HCT116 (cell line): ENCODE results near the gene LRRC4C. TPM values are rescaled to one million over a fixed set of nuclear protein-coding genes. Genes with fewer than 3 reads are reported as not detected.

Experiments used
- ATAC-seq: fragments of 200-7000 bp; cut with Tn5 transposase; 2 replicates; pipeline ENCODE4 v1.9.1; 2020; ENCODE audit warnings: mild to moderate bottlenecking, moderate library complexity
- BruUV-seq: library from RNA; stranded (reverse); fragments of 400-500 nt; replicated peaks from 2 replicates; lab custom pipeline; 2021; lab: Mats Ljungman, UMichigan
- CTCF ChIA-PET: fragments of 300-600 bp; sonication (Branson Sonifier 250); formaldehyde crosslinking; loops from one replicate; lab custom pipeline; 2021; ENCODE audit warnings: antibody characterized with exemption; lab: Charles Lee
- POLR2A ChIA-PET: fragments of 300-600, 350-600 bp; sonication (Branson Sonifier 250); formaldehyde crosslinking; loops from one replicate; lab custom pipeline; 2021; ENCODE audit warnings: antibody characterized with exemption; lab: Charles Lee
- RAD21 ChIA-PET, 2 experiments: fragments of 300-600 bp; sonication (Branson Sonifier 250); formaldehyde crosslinking; loops; one replicate each; lab custom pipeline; 2023; ENCODE audit warnings: low total read pairs in 2 of 2; ENCODE audit not compliant: uncharacterized antibody in 2 of 2, unreplicated experiment in 2 of 2, low non-redundant PET in 1 of 2; lab: Charles Lee
- DNase-seq: peaks from one replicate; pipeline ENCODE4 v3.0.0-alpha.2; 2010; ENCODE audit warnings: low read depth, low spot score
- H2AFZ ChIP-seq: fragments of 200-600 bp; shearing (Covaris generic), sonication (generic); 2 replicates; pipeline ENCODE4 v1.6.1; 2017; ENCODE audit warnings: low read depth, mixed run types, mixed read lengths, antibody characterized with exemption, low read length; ENCODE audit not compliant: poor library complexity, severe bottlenecking
- H3K27ac ChIP-seq: 2 replicates; pipeline ENCODE4 v1.5.1; 2012; ENCODE audit warnings: low read depth, low read length
- H3K27me3 ChIP-seq: fragments of 200-600 bp; sonication (generic); 2 replicates; pipeline ENCODE4 v1.6.1; 2016; ENCODE audit warnings: mixed run types, low read length, mixed read lengths; ENCODE audit not compliant: insufficient read depth
- H3K36me3 ChIP-seq, 2 experiments: fragments of 200-500 bp in 1 of 2; fragments of 200-600 bp in 1 of 2; sonication (Bioruptor generic) in 1 of 2; sonication (generic) in 1 of 2; 2 replicates each; pipeline versions ENCODE4 v1.5.1 to v1.6.1; 2014 to 2016; ENCODE audit warnings: low read length in 2 of 2, inconsistent platforms in 1 of 2, mixed read lengths in 1 of 2, mixed run types in 1 of 2; ENCODE audit not compliant: insufficient read depth in 2 of 2, control insufficient read depth in 1 of 2
- H3K4me1 ChIP-seq, 2 experiments: fragments of 200-600 bp in 1 of 2; sonication (generic) in 1 of 2; 2 replicates each; pipeline versions ENCODE4 v1.5.1 to v1.6.1; 2012 to 2017; ENCODE audit warnings: low read length in 2 of 2, inconsistent platforms in 1 of 2, mild to moderate bottlenecking in 1 of 2, mixed read lengths in 1 of 2, mixed run types in 1 of 2, moderate library complexity in 1 of 2; ENCODE audit not compliant: insufficient read depth in 2 of 2, control insufficient read depth in 1 of 2
- H3K4me2 ChIP-seq: fragments of 200-600 bp; sonication (generic); 2 replicates; pipeline ENCODE4 v1.6.1; 2017; ENCODE audit warnings: mixed run types, low read length, mixed read lengths
- H3K4me3 ChIP-seq, 2 experiments: fragments of 200-600 bp in 1 of 2; sonication (generic) in 1 of 2; replicated peaks in 1 of 2; 2 replicates each; pipeline ENCODE4 v1.5.1; 2011 to 2016; ENCODE audit warnings: low read length in 2 of 2, control low read depth in 1 of 2, low read depth in 1 of 2, mild to moderate bottlenecking in 1 of 2, mixed read lengths in 1 of 2, mixed run types in 1 of 2
- H3K79me2 ChIP-seq: fragments of 200-600 bp; sonication (generic); 2 replicates; pipeline ENCODE4 v1.6.1; 2017; ENCODE audit warnings: mild to moderate bottlenecking, mixed run types, low read length, moderate library complexity, mixed read lengths; ENCODE audit not compliant: insufficient read depth
- H3K9ac ChIP-seq: fragments of 200-600 bp; sonication (generic); 2 replicates; pipeline ENCODE4 v1.6.1; 2016; ENCODE audit warnings: low read length, mixed read lengths
- H3K9me2 ChIP-seq: fragments of 200-600 bp; sonication (generic), shearing (Covaris generic); 2 replicates; pipeline ENCODE4 v1.6.1; 2017; ENCODE audit warnings: mixed run types, mild to moderate bottlenecking, moderate library complexity; ENCODE audit not compliant: insufficient read depth
- H3K9me3 ChIP-seq, 2 experiments: fragments of 200-500 bp in 1 of 2; fragments of 200-600 bp in 1 of 2; sonication (Bioruptor generic) in 1 of 2; sonication (generic) in 1 of 2; 2 replicates each; pipeline ENCODE4 v1.6.1; 2014 to 2017; ENCODE audit warnings: low read length in 2 of 2, mixed read lengths in 2 of 2, inconsistent platforms in 1 of 2, low read depth in 1 of 2, mild to moderate bottlenecking in 1 of 2, mixed run types in 1 of 2, moderate library complexity in 1 of 2; ENCODE audit not compliant: control insufficient read depth in 1 of 2, insufficient read depth in 1 of 2
- H4K20me1 ChIP-seq: fragments of 200-600 bp; sonication (generic), shearing (Covaris generic); 2 replicates; pipeline ENCODE4 v1.6.1; 2017; ENCODE audit warnings: mixed run types, mild to moderate bottlenecking, moderate library complexity; ENCODE audit not compliant: insufficient read depth
- EGR1 ChIP-seq: IDR thresholded peaks from 2 replicates; pipeline ENCODE4 v1.6.1; 2012; ENCODE audit warnings: low read depth
- JUND ChIP-seq: IDR thresholded peaks from 2 replicates; pipeline ENCODE4 v1.6.1; 2012
- POLR2A ChIP-seq: IDR thresholded peaks from 2 replicates; pipeline ENCODE4 v1.7.0; 2011; ENCODE audit warnings: borderline replicate concordance; ENCODE audit not compliant: insufficient read depth, insufficient read length; ENCODE audit errors: extremely low read depth
- SRF ChIP-seq: IDR thresholded peaks from 2 replicates; pipeline ENCODE4 v1.6.1; 2012; ENCODE audit warnings: low read depth
- TCF7L2 ChIP-seq: IDR thresholded peaks from 2 replicates; pipeline ENCODE4 v1.7.0; 2011; ENCODE audit warnings: borderline replicate concordance, inconsistent platforms; ENCODE audit not compliant: insufficient read depth, insufficient read length; ENCODE audit errors: extremely low read depth
- YY1 ChIP-seq: IDR thresholded peaks from 2 replicates; pipeline ENCODE4 v1.6.1; 2011; ENCODE audit warnings: low read length, low read depth, moderate library complexity, mild to moderate bottlenecking; ENCODE audit not compliant: insufficient replicate concordance; ENCODE audit errors: extremely low read depth
- ZNF274 ChIP-seq: fragments of 200-500 bp; sonication (Bioruptor generic); IDR thresholded peaks from 2 replicates; pipeline ENCODE4 v1.6.1; 2014; ENCODE audit warnings: mild to moderate bottlenecking, low read depth, low read length, inconsistent platforms
- intact Hi-C: fragments of 100-400 bp; cut with micrococcal nuclease; formaldehyde crosslinking; loops from 2 replicates; pipeline ENCODE4 v1.10.0; 2022
- total RNA-seq: library from RNA; stranded (reverse); gene quantifications from one replicate; pipeline ENCODE4 v1.2.1, GENCODE V29; 2021; ENCODE audit not compliant: unreplicated experiment
- TF ChIP-seq, protein P1 (sequence below): IDR thresholded peaks from 2 replicates; pipeline ENCODE4 v1.6.1; 2012; ENCODE audit warnings: low read depth
- TF ChIP-seq, protein P2 (sequence below): IDR thresholded peaks from 2 replicates; pipeline ENCODE4 v1.6.1; 2012
- TF ChIP-seq, protein P3 (sequence below), 3 experiments: fragments of 200-600 bp in 1 of 3; sonication (generic) in 1 of 3; IDR thresholded peaks in 2 of 3; conservative IDR thresholded peaks in 1 of 3; 2 replicates each; pipeline ENCODE4 v1.5.1; 2012 to 2017; ENCODE audit warnings: low read depth in 2 of 3, low read length in 2 of 3, antibody characterized with exemption in 1 of 3, borderline replicate concordance in 1 of 3, control low read depth in 1 of 3, mild to moderate bottlenecking in 1 of 3, mixed read lengths in 1 of 3, mixed run types in 1 of 3, moderate library complexity in 1 of 3; ENCODE audit not compliant: insufficient read depth in 1 of 3

The LRRC4C gene
- total RNA-seq, 1 experiment from 2014 or later = not detected

DNA sequence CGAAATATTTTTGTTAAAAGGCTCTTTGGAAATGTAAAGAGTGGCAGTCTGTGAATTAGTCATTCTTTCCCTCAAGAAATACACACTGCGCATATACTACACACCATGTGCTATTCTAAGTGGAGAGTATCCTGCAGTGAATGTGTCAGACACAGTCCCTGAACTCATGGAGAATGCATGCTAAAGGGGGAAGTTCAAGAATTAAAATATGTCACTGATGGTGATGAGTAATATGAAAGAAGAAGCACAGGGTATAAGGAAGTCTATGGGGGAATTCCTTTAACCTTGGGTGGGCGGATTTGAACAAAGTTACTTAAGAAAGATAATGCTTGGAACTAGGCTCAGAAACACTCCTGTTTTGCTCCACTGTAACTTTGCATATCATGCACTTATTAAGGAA, 153.0 kb downstream of the LRRC4C start:
- no peak overlapping the region for H2AFZ ChIP-seq
- H3K4me1 ChIP-seq = no peaks in the 10 kb centered on the region
- no peaks in the 10 kb centered on the region for H3K79me2 ChIP-seq
- H3K27me3 ChIP-seq = no peaks in the 10 kb centered on the region
- H3K27ac ChIP-seq = no peak overlapping the region
- H4K20me1 ChIP-seq = no peaks in the 10 kb centered on the region
- no peak overlapping the region for H3K4me3 ChIP-seq
- TF ChIP-seq, protein P1, sequence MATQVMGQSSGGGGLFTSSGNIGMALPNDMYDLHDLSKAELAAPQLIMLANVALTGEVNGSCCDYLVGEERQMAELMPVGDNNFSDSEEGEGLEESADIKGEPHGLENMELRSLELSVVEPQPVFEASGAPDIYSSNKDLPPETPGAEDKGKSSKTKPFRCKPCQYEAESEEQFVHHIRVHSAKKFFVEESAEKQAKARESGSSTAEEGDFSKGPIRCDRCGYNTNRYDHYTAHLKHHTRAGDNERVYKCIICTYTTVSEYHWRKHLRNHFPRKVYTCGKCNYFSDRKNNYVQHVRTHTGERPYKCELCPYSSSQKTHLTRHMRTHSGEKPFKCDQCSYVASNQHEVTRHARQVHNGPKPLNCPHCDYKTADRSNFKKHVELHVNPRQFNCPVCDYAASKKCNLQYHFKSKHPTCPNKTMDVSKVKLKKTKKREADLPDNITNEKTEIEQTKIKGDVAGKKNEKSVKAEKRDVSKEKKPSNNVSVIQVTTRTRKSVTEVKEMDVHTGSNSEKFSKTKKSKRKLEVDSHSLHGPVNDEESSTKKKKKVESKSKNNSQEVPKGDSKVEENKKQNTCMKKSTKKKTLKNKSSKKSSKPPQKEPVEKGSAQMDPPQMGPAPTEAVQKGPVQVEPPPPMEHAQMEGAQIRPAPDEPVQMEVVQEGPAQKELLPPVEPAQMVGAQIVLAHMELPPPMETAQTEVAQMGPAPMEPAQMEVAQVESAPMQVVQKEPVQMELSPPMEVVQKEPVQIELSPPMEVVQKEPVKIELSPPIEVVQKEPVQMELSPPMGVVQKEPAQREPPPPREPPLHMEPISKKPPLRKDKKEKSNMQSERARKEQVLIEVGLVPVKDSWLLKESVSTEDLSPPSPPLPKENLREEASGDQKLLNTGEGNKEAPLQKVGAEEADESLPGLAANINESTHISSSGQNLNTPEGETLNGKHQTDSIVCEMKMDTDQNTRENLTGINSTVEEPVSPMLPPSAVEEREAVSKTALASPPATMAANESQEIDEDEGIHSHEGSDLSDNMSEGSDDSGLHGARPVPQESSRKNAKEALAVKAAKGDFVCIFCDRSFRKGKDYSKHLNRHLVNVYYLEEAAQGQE = no peak
- TF ChIP-seq EGR1 (no peak), TCF7L2 (no peak), JUND (no peak), POLR2A (no peak), YY1 (no peak), SRF (no peak), ZNF274 (no peak)
- TF ChIP-seq, protein P2, sequence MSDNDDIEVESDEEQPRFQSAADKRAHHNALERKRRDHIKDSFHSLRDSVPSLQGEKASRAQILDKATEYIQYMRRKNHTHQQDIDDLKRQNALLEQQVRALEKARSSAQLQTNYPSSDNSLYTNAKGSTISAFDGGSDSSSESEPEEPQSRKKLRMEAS = no peak
- TF ChIP-seq, protein P3, sequence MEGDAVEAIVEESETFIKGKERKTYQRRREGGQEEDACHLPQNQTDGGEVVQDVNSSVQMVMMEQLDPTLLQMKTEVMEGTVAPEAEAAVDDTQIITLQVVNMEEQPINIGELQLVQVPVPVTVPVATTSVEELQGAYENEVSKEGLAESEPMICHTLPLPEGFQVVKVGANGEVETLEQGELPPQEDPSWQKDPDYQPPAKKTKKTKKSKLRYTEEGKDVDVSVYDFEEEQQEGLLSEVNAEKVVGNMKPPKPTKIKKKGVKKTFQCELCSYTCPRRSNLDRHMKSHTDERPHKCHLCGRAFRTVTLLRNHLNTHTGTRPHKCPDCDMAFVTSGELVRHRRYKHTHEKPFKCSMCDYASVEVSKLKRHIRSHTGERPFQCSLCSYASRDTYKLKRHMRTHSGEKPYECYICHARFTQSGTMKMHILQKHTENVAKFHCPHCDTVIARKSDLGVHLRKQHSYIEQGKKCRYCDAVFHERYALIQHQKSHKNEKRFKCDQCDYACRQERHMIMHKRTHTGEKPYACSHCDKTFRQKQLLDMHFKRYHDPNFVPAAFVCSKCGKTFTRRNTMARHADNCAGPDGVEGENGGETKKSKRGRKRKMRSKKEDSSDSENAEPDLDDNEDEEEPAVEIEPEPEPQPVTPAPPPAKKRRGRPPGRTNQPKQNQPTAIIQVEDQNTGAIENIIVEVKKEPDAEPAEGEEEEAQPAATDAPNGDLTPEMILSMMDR (IDR thresholded peaks at IDR 0.05 in 2 of 3, conservative IDR thresholded peaks at IDR 0.05 in 1 of 3; ENCODE audit: borderline replicate concordance in 1 of 3, insufficient read depth in 1 of 3, low read depth in 2 of 3, low read length in 2 of 3) = no peak
- RAD21 ChIA-PET = no interaction called here
- no peak overlapping the region for H3K4me2 ChIP-seq
- no peak for DNase-seq
- ATAC-seq = no peak
- H3K9me3 ChIP-seq = peaks cover 0 to 4% of the 10 kb centered on the region in 2 experiments; a peak in 2 of 4 replicates
- CTCF ChIA-PET = no interaction called here
- H3K9me2 ChIP-seq = no peaks in the 10 kb centered on the region
- POLR2A ChIA-PET = no interaction called here
- no TSS peak for BruUV-seq
- intact Hi-C loops = no loop called here
- H3K9ac ChIP-seq = no peak overlapping the region
- H3K36me3 ChIP-seq = no peaks in the 10 kb centered on the region
